HepG2 (cell line): Measurements from ENCODE around the gene MAML1. TPM values are rescaled to one million over a fixed set of nuclear protein-coding genes. Genes with fewer than 3 reads are reported as not detected.

Source experiments
- ARHGAP35 ChIP-seq: sonication (generic); formaldehyde crosslinking; IDR thresholded peaks from 2 replicates; pipeline ENCODE4 v1.9.0; 2022; ENCODE audit warnings: mild to moderate bottlenecking, inconsistent platforms, moderate library complexity, missing genetic modification reagents, borderline replicate concordance
- ASH2L ChIP-seq: fragments of 300-600, 200-600 bp; sonication (generic); IDR thresholded peaks from 2 replicates; pipeline ENCODE4 v1.7.0; 2017; ENCODE audit warnings: low read depth, mild to moderate bottlenecking, moderate library complexity, mixed read lengths, low read length; ENCODE audit not compliant: insufficient read length
- HIVEP1 ChIP-seq: sonication (generic); formaldehyde crosslinking; IDR thresholded peaks from 2 replicates; pipeline ENCODE4 v1.4.0; 2020; ENCODE audit warnings: mild to moderate bottlenecking, missing genetic modification reagents
- HNF1B ChIP-seq: sonication (generic); formaldehyde crosslinking; IDR thresholded peaks from 2 replicates; pipeline ENCODE4 v1.5.1; 2020; ENCODE audit warnings: mild to moderate bottlenecking, moderate library complexity, missing genetic modification reagents
- HOXA7 ChIP-seq: sonication (generic); formaldehyde crosslinking; IDR thresholded peaks from 2 replicates; pipeline ENCODE4 v1.8.1; 2022; ENCODE audit warnings: mild to moderate bottlenecking, missing genetic modification reagents, moderate library complexity
- KDM5B ChIP-seq: sonication (generic); formaldehyde crosslinking; IDR thresholded peaks from 2 replicates; pipeline ENCODE4 v1.4.0; 2020; ENCODE audit warnings: missing genetic modification reagents, mild to moderate bottlenecking, borderline replicate concordance
- NFAT5 ChIP-seq: sonication (generic); formaldehyde crosslinking; IDR thresholded peaks from 2 replicates; pipeline ENCODE4 v1.4.0; 2020; ENCODE audit warnings: missing genetic modification reagents
- NPAS2 ChIP-seq: sonication (generic); formaldehyde crosslinking; IDR thresholded peaks from 2 replicates; pipeline ENCODE4 v1.8.0; 2022; ENCODE audit warnings: mild to moderate bottlenecking, missing genetic modification reagents, borderline replicate concordance
- REXO4 ChIP-seq: sonication (generic); formaldehyde crosslinking; IDR thresholded peaks from 2 replicates; pipeline ENCODE4 v1.8.0; 2022; ENCODE audit warnings: missing genetic modification reagents, mild to moderate bottlenecking, borderline replicate concordance
- TAF1 ChIP-seq: sonication (generic); formaldehyde crosslinking; IDR thresholded peaks from 2 replicates; pipeline ENCODE4 v1.4.0; 2020; ENCODE audit warnings: missing genetic modification reagents
- TBX2 ChIP-seq: sonication (generic); formaldehyde crosslinking; IDR thresholded peaks from 2 replicates; pipeline ENCODE4 v1.5.0; 2020; ENCODE audit warnings: missing genetic modification reagents, mild to moderate bottlenecking, borderline replicate concordance
- ZNF18 ChIP-seq: sonication (generic); formaldehyde crosslinking; IDR thresholded peaks from 2 replicates; pipeline ENCODE4 v1.8.0; 2022; ENCODE audit warnings: mild to moderate bottlenecking, missing genetic modification reagents; ENCODE audit not compliant: insufficient replicate concordance
- ZNF574 ChIP-seq: sonication (generic); formaldehyde crosslinking; IDR thresholded peaks from 2 replicates; pipeline ENCODE4 v1.4.0; 2020; ENCODE audit warnings: missing genetic modification reagents
- ZNF713 ChIP-seq: sonication (generic); formaldehyde crosslinking; IDR thresholded peaks from 2 replicates; pipeline ENCODE4 v1.4.0; 2020; ENCODE audit warnings: mild to moderate bottlenecking, missing genetic modification reagents
- ZNF720 ChIP-seq: sonication (generic); formaldehyde crosslinking; IDR thresholded peaks from 2 replicates; pipeline ENCODE4 v1.4.0; 2020; ENCODE audit warnings: missing genetic modification reagents
- ZNF740 ChIP-seq: sonication (generic); formaldehyde crosslinking; IDR thresholded peaks from 2 replicates; pipeline ENCODE4 v1.4.0; 2020; ENCODE audit warnings: missing genetic modification reagents
- polyA plus RNA-seq, 8 experiments: library from polyadenylated mRNA; depleted of rRNA in 3 of 8; stranded (reverse) in 7 of 8; unstranded in 1 of 8; fragments of >200 nt; fragmentation: Illumina TruSeq in 4 of 8; extraction: Trizol in 4 of 8; gene quantifications; 2 replicates each; pipeline versions ENCODE4 v1.2.1 to v1.2.3, GENCODE V29; 2011 to 2016; ENCODE audit warnings: low read depth in 4 of 8, missing spikeins in 1 of 8, mixed read lengths in 1 of 8; ENCODE audit not compliant: insufficient read depth in 1 of 8
- total RNA-seq, 5 experiments: library from RNA; depleted of rRNA; stranded (reverse); fragments of >200 nt; fragmentation: Illumina TruSeq; extraction: Trizol; gene quantifications; 2 replicates each; pipeline ENCODE4 v1.2.3, GENCODE V29; 2016; ENCODE audit warnings: low read depth in 1 of 5

The MAML1 gene
- total and polyA plus RNA-seq, 2 of the 13 experiments (the other 11 are each of a cell fraction or from before 2014, with no cell fraction given), result 10.0 to 10.8 TPM

- TF ChIP-seq KDM5B (peak; percentile 70; the same call in 1 of the 2 replicates), TBX2 (CRISPR knock-in tag) (peak; percentile 56; the same call in 1 of the 2 replicates), ASH2L (no peak), ZNF713 (CRISPR knock-in tag) (no peak), ARHGAP35 (CRISPR knock-in tag) (no peak; the same call in 1 of the 2 replicates), HIVEP1 (CRISPR knock-in tag) (no peak), HOXA7 (no peak), TAF1 (peak; percentile 32), REXO4 (peak; percentile 72; the same call in 1 of the 2 replicates), ZNF18 (CRISPR knock-in tag) (no peak), ZNF720 (CRISPR knock-in tag) (no peak), NFAT5 (CRISPR knock-in tag) (peak; percentile 82), ZNF740 (CRISPR knock-in tag) (no peak), HNF1B (CRISPR knock-in tag) (no peak), ZNF574 (CRISPR knock-in tag) (no peak), NPAS2 (CRISPR knock-in tag) (peak; percentile 40; the same call in 1 of the 2 replicates)
These were observed 86.9 kb downstream of the MAML1 start (continued) for GRCh38 chr5:179819296-179820126.
